ENCODE results near the gene ERCC6.

DNA sequence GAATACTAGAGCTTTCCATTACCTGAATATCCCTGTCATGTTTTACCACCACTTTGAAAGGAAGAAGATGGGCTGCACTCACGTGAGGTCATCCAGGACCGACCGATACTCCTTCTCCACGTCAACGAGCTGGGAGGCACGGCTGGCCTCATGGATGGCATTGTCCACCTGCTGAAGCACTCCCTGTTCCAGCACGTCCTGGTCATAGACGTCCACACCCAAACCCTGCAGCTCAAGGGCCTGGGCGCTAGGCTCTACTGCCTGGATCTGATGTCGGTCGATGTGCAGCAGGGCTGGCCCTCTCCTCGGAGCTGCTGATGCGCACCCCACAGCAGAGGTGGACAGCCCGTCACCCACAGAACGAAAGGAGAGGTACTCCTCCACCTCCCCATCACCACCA lies 6.5 kb downstream of the ERCC6 start:
- TF ChIP-seq, protein P1, sequence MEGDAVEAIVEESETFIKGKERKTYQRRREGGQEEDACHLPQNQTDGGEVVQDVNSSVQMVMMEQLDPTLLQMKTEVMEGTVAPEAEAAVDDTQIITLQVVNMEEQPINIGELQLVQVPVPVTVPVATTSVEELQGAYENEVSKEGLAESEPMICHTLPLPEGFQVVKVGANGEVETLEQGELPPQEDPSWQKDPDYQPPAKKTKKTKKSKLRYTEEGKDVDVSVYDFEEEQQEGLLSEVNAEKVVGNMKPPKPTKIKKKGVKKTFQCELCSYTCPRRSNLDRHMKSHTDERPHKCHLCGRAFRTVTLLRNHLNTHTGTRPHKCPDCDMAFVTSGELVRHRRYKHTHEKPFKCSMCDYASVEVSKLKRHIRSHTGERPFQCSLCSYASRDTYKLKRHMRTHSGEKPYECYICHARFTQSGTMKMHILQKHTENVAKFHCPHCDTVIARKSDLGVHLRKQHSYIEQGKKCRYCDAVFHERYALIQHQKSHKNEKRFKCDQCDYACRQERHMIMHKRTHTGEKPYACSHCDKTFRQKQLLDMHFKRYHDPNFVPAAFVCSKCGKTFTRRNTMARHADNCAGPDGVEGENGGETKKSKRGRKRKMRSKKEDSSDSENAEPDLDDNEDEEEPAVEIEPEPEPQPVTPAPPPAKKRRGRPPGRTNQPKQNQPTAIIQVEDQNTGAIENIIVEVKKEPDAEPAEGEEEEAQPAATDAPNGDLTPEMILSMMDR (conservative IDR thresholded peaks at IDR 0.05) = no peak
- TF ChIP-seq EZH2 (IDR thresholded peaks at IDR 0.05; ENCODE audit: low read depth) = no peak

Measured in PC-9 (cell line).